Neutrophil (primary cell): ENCODE data around the gene GABBR2.

ENCODE experiments used
- H3K27ac ChIP-seq: fragments of 200-600 bp; sonication (generic); 2 replicates; pipeline ENCODE4 v1.5.1; 2016; ENCODE audit warnings: mild to moderate bottlenecking, moderate library complexity
- H3K27me3 ChIP-seq: fragments of 200-600 bp; sonication (generic); 2 replicates; pipeline ENCODE4 v1.6.0; 2016; ENCODE audit warnings: mild to moderate bottlenecking
- H3K36me3 ChIP-seq: fragments of 200-600 bp; sonication (generic); 2 replicates; pipeline ENCODE4 v1.5.1; 2017
- H3K4me1 ChIP-seq, 2 experiments: fragments of 200-600 bp in 1 of 2; sonication (generic) in 1 of 2; 1 replicate in 1 of 2; 2 replicates in 1 of 2; pipeline versions ENCODE4 v1.5.1 to v1.6.1; 2013 to 2016; ENCODE audit warnings: low read depth in 1 of 2, low read length in 1 of 2, mild to moderate bottlenecking in 1 of 2, moderate library complexity in 1 of 2; ENCODE audit not compliant: control insufficient read depth in 1 of 2, insufficient read depth in 1 of 2
- H3K4me3 ChIP-seq, 2 experiments: fragments of 200-600 bp in 1 of 2; sonication (generic) in 1 of 2; 1 replicate in 1 of 2; 2 replicates in 1 of 2; pipeline ENCODE4 v1.5.1; 2013 to 2016; ENCODE audit warnings: low read depth in 1 of 2, low read length in 1 of 2, mild to moderate bottlenecking in 1 of 2, moderate library complexity in 1 of 2
- H3K9me3 ChIP-seq: fragments of 200-600 bp; sonication (generic); 2 replicates; pipeline ENCODE4 v1.5.1; 2016
- CTCF ChIP-seq: fragments of 200-600 bp; sonication (generic); IDR thresholded peaks from 2 replicates; pipeline ENCODE4 v1.5.1; 2016; ENCODE audit warnings: antibody characterized with exemption

Gene GABBR2

GRCh38 chr9:98429613-98430012, 279.1 kb downstream of the GABBR2 start:
- no peak for TF ChIP-seq CTCF
- Histone ChIP-seq H3K9me3 (no peaks in the 10 kb centered on the region), H3K4me1 (no peaks in the 10 kb centered on the region), H3K27me3 (no peaks in the 10 kb centered on the region), H3K4me3 (no peak overlapping the region), H3K27ac (no peak overlapping the region), H3K36me3 (no peaks in the 10 kb centered on the region)

- Histone ChIP-seq H3K36me3 (no peaks in the 10 kb centered on the region), H3K27me3 (no peaks in the 10 kb centered on the region), H3K4me3 (no peak overlapping the region), H3K4me1 (no peaks in the 10 kb centered on the region), H3K27ac (no peak overlapping the region), H3K9me3 (no peaks in the 10 kb centered on the region)
- TF ChIP-seq CTCF, result no peak
Measured at GRCh38 chr9:98428454-98428853, 280.3 kb downstream of the GABBR2 start.

- Histone ChIP-seq H3K27me3 (no peaks in the 10 kb centered on the region), H3K36me3 (no peaks in the 10 kb centered on the region), H3K4me1 (no peaks in the 10 kb centered on the region), H3K27ac (no peak overlapping the region), H3K9me3 (no peaks in the 10 kb centered on the region), H3K4me3 (no peak overlapping the region)
- no peak for TF ChIP-seq CTCF
Measured at GRCh38 chr9:98427491-98427890, 281.2 kb downstream of the GABBR2 start.

GRCh38 chr9:98425079-98425478, 283.7 kb downstream of the GABBR2 start:
- no peak overlapping the region for H3K4me3 ChIP-seq
- TF ChIP-seq CTCF, result no peak
- H3K36me3 ChIP-seq, result no peaks in the 10 kb centered on the region
- no peaks in the 10 kb centered on the region for H3K9me3 ChIP-seq
- no peaks in the 10 kb centered on the region for H3K27me3 ChIP-seq
- H3K4me1 ChIP-seq, result no peaks in the 10 kb centered on the region
- H3K27ac ChIP-seq, result no peak overlapping the region

- H3K36me3 ChIP-seq, result no peaks in the 10 kb centered on the region
- no peaks in the 10 kb centered on the region for H3K9me3 ChIP-seq
- TF ChIP-seq CTCF, result no peak
- H3K27me3 ChIP-seq, result no peaks in the 10 kb centered on the region
- no peak overlapping the region for H3K27ac ChIP-seq
- no peak overlapping the region for H3K4me3 ChIP-seq
- no peaks in the 10 kb centered on the region for H3K4me1 ChIP-seq
Measured at GRCh38 chr9:98419260-98419603, 289.5 kb downstream of the GABBR2 start.
